22Rv1 (cell line): ENCODE data around the gene MEGF10.

Experiments
- CTCF ChIP-seq: fragments of 450-650 bp; IDR thresholded peaks from 2 replicates; pipeline ENCODE4 v1.5.1; 2017; ENCODE audit warnings: mild to moderate bottlenecking
- ZFX ChIP-seq: fragments of 450-650 bp; IDR thresholded peaks from 2 replicates; pipeline ENCODE4 v1.6.1; 2017; ENCODE audit warnings: antibody characterized with exemption, borderline replicate concordance

- TF ChIP-seq CTCF = no peak
- no peak for TF ChIP-seq ZFX
Observed at GRCh38 chr5:127433526-127433925, 142.9 kb downstream of the MEGF10 start.
